Ascending aorta (tissue), 2 donors: ENCODE results near the gene SMAD9. TPM values are rescaled to one million over a fixed set of nuclear protein-coding genes. Genes with fewer than 3 reads are reported as not detected.

ENCODE experiments used
- DNase-seq, 2 donors: peaks; one replicate each; pipeline ENCODE4 v3.0.0-alpha.2; 2019; ENCODE audit warnings: low spot score in 2 of 2
- H3K27ac ChIP-seq, 2 donors: fragments of 200-600 bp; sonication (generic); one replicate each; pipeline ENCODE4 v1.5.1; 2016 to 2017; ENCODE audit warnings: mild to moderate bottlenecking in 1 of 2
- H3K27me3 ChIP-seq: fragments of 200-600 bp; sonication (generic); one replicate; pipeline ENCODE4 v1.5.1; 2017
- H3K36me3 ChIP-seq, 2 donors: fragments of 200-600 bp; sonication (generic); one replicate each; pipeline ENCODE4 v1.5.1; 2016
- H3K4me1 ChIP-seq, 2 donors: fragments of 200-600 bp; sonication (generic); one replicate each; pipeline ENCODE4 v1.5.1; 2016 to 2017; ENCODE audit warnings: mild to moderate bottlenecking in 1 of 2
- H3K4me3 ChIP-seq, 2 donors: fragments of 200-600 bp; sonication (generic); one replicate each; pipeline ENCODE4 v1.5.1; 2016 to 2017; ENCODE audit warnings: mild to moderate bottlenecking in 1 of 2
- H3K9me3 ChIP-seq, 2 donors: fragments of 200-600 bp; sonication (generic); one replicate each; pipeline ENCODE4 v1.5.1; 2016
- intact Hi-C: fragments of 100-400 bp; cut with DNase I; formaldehyde crosslinking; loops from one replicate; pipeline ENCODE4 v1.15.1; 2023
- total RNA-seq: library from RNA; depleted of rRNA; stranded (reverse); fragments of >200 nt; gene quantifications from one replicate; pipeline ENCODE4 v1.1.0, GENCODE V29; 2016
- TF ChIP-seq, protein P1 (sequence below), 3 experiments: fragments of 200-600 bp in 2 of 3; fragments of 450-650 bp in 1 of 3; sonication (generic) in 2 of 3; IDR thresholded peaks; one replicate each; pipeline ENCODE4 v1.5.1; 2016 to 2019; ENCODE audit warnings: antibody characterized with exemption in 3 of 3, mild to moderate bottlenecking in 1 of 3, moderate library complexity in 1 of 3

SMAD9 gene
- total RNA-seq, 1 donor from 2014 or later: 24.5 TPM

DNA sequence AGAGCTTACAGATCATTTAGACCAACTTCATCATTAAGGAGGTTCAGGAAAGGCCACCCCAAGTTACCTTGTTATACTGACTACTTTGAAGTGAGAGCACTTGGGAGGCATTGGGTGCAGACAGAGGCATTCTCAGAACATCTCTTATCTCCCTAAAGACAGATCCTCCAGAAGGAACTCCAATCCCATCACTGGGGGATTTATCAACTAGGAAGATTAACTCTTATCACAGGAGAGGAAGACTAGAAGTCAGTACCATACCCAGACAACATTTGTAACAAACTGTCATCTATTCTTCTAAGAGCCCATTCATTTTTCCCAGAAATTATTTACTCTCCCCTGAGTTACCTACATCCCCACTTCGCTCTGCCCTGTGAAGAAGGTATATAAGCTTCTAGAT is 106.8 kb downstream of the SMAD9 start:
- no peaks in the 10 kb centered on the region for H3K36me3 ChIP-seq
- no peak overlapping the region for H3K27ac ChIP-seq
- no peaks in the 10 kb centered on the region for H3K9me3 ChIP-seq
- DNase-seq: no peak
- TF ChIP-seq, protein P1, sequence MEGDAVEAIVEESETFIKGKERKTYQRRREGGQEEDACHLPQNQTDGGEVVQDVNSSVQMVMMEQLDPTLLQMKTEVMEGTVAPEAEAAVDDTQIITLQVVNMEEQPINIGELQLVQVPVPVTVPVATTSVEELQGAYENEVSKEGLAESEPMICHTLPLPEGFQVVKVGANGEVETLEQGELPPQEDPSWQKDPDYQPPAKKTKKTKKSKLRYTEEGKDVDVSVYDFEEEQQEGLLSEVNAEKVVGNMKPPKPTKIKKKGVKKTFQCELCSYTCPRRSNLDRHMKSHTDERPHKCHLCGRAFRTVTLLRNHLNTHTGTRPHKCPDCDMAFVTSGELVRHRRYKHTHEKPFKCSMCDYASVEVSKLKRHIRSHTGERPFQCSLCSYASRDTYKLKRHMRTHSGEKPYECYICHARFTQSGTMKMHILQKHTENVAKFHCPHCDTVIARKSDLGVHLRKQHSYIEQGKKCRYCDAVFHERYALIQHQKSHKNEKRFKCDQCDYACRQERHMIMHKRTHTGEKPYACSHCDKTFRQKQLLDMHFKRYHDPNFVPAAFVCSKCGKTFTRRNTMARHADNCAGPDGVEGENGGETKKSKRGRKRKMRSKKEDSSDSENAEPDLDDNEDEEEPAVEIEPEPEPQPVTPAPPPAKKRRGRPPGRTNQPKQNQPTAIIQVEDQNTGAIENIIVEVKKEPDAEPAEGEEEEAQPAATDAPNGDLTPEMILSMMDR (IDR thresholded peaks at IDR 0.05): no peak
- intact Hi-C loops: no loop called here
- H3K27me3 ChIP-seq: no peaks in the 10 kb centered on the region
- no peaks in the 10 kb centered on the region for H3K4me1 ChIP-seq
- H3K4me3 ChIP-seq: no peak overlapping the region

DNA sequence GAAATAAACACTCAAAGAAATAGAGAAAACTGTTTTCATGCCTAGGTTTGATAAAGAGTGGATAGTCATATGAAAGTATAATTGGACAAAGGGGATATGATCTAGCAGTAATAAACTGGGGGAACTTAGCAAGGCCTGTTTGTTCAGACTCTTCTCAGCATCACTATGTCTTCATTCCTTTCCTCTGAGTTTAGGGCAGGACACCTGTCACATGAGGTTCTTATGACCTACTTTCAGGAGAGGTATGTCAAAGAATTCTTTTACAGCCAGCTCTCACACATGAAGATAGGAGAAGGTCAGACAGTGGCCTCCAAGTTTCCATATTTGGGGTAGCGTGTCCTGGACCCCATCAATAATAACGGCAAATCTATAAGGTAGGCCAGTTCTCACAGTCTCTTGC is 112.4 kb downstream of the SMAD9 start:
- DNase-seq: no peak
- no peak overlapping the region for H3K4me3 ChIP-seq
- intact Hi-C loops: no loop called here
- H3K27ac ChIP-seq: no peak overlapping the region
- no peaks in the 10 kb centered on the region for H3K4me1 ChIP-seq
- H3K27me3 ChIP-seq: no peaks in the 10 kb centered on the region
- TF ChIP-seq, protein P1 (IDR thresholded peaks at IDR 0.05): no peak
- no peaks in the 10 kb centered on the region for H3K9me3 ChIP-seq
- H3K36me3 ChIP-seq: no peaks in the 10 kb centered on the region

DNA sequence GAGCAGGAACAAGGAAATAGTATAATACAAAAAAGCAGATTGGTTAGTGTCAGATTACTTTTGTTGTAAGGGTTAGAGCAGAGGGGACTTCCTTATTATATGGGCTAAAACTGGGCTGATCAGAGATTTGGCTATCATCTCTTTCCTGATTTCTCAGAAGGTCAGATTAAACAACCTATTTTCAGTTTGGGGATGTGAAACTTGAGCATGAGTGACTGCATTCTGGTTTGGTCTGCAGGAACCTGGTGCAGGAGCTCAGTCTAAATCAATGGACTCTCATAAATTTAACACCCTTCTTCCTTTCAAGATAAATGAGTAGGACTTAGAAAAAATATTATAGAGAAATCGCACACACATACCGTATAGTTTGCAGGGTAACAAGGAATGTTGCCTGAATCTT is 113.9 kb downstream of the SMAD9 start:
- H3K4me1 ChIP-seq: no peaks in the 10 kb centered on the region
- H3K27ac ChIP-seq: no peak overlapping the region
- H3K9me3 ChIP-seq: no peaks in the 10 kb centered on the region
- no peaks in the 10 kb centered on the region for H3K27me3 ChIP-seq
- H3K4me3 ChIP-seq: no peak overlapping the region
- intact Hi-C loops: no loop called here
- no peak for DNase-seq
- TF ChIP-seq, protein P1 (IDR thresholded peaks at IDR 0.05): no peak
- no peaks in the 10 kb centered on the region for H3K36me3 ChIP-seq

DNA sequence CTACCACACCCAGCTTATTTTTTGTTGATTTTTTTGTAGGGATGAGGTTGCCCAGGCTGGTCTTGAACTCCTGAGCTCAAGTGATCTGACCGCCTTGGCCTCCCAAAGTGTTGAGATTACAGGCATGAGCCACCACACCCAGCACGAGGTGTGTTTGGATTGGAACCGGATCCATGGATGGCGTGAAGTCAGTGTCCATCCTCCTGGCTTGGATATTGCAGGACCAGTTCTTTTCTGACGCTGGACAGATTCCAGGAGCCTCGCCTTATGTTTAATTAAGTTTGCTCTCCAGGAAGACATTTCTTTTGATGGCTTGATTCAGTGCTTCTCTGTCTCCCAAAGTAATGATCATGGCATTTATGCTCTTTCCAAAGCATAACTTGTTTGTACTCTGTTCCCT is 115.5 kb downstream of the SMAD9 start:
- Histone ChIP-seq H3K27me3 (no peaks in the 10 kb centered on the region), H3K36me3 (no peaks in the 10 kb centered on the region), H3K27ac (no peak overlapping the region), H3K9me3 (no peaks in the 10 kb centered on the region), H3K4me1 (no peaks in the 10 kb centered on the region), H3K4me3 (no peak overlapping the region)
- DNase-seq: no peak
- intact Hi-C loops: no loop called here
- TF ChIP-seq, protein P1 (IDR thresholded peaks at IDR 0.05): no peak

DNA sequence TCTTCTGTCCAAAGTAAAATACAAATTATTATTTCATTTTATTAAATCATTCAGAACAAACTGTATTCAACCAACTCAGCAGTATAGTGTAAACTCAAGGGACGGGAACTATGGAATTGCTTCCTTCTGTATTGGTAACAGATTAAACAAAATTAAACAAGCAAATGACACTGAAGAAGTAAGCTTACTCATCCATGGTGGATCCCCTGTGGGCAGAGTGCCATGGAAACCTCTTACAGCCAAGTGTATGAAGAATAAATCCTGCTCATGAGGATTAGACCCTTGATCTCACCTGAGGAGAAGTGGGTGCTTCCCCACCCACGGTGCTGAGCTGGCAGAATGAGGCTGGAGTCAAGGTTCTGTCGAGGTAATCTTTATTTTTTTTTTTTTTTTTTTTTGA is 119.0 kb downstream of the SMAD9 start:
- no peak for DNase-seq
- Histone ChIP-seq H3K4me1 (no peaks in the 10 kb centered on the region), H3K36me3 (no peaks in the 10 kb centered on the region), H3K27me3 (no peaks in the 10 kb centered on the region), H3K27ac (no peak overlapping the region), H3K9me3 (no peaks in the 10 kb centered on the region), H3K4me3 (no peak overlapping the region)
- TF ChIP-seq, protein P1 (IDR thresholded peaks at IDR 0.05): no peak
- intact Hi-C loops: no loop called here

DNA sequence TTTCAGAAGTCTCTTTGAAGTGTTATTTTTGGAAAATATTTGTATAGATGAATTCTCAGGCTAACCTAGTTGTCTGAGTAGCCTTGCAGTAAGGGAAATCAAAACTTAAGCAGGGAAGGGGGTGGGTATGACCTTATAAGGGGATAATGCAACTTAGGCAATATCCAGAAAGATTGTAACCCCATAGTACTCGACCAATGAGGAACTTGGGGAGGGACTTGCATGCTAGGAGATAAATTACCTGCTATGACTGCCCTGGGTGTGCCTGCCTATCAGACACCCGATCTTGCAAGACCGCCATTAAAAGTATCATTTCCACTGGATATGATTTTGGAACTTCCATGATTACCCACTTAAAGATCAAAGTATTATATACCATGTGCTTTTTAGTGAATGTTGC is 124.0 kb downstream of the SMAD9 start:
- TF ChIP-seq, protein P1 (IDR thresholded peaks at IDR 0.05): no peak
- no peaks in the 10 kb centered on the region for H3K36me3 ChIP-seq
- intact Hi-C loops: no loop called here
- DNase-seq: no peak
- no peak overlapping the region for H3K27ac ChIP-seq
- no peak overlapping the region for H3K4me3 ChIP-seq
- no peaks in the 10 kb centered on the region for H3K27me3 ChIP-seq
- no peaks in the 10 kb centered on the region for H3K4me1 ChIP-seq
- H3K9me3 ChIP-seq: no peaks in the 10 kb centered on the region
